ENCODE data around the gene RET.

Gene RET

DNA sequence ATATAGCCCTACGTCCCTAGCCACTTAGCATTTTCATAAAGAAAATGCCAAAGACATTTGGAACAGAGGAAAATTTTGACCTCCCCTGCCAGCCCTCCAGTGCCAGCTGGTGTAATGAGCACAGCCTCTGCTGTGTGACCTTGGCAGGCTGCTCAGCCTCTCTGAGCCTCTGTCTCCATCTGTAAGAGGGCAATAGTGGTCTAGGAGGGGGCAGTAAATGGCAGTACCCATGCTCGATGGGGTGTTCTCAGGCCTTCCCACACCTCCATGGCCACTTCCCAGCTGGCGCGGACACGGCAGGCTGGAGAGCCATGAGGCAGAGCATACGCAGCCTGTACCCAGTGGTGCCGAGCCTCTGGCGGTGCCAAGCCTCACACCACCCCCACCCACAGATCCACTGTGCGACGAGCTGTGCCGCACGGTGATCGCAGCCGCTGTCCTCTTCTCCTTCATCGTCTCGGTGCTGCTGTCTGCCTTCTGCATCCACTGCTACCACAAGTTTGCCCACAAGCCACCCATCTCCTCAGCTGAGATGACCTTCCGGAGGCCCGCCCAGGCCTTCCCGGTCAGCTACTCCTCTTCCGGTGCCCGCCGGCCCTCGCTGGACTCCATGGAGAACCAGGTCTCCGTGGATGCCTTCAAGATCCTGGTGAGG is 37.3 kb downstream of the RET start:
- Histone ChIP-seq H3K9me3 (ENCODE audit: control insufficient read depth in 1 of 2, low read length in 2 of 2) (no peaks in the 10 kb centered on the region), H3K36me3 (ENCODE audit: control insufficient read depth in 1 of 2, insufficient read depth in 2 of 2, low read length in 2 of 2) (no peaks in the 10 kb centered on the region), H3K9ac (ENCODE audit: low read depth in 1 of 2, low read length in 2 of 2) (no peak overlapping the region), H3K4me3 (ENCODE audit: low read depth in 1 of 2, low read length in 2 of 2) (no peak overlapping the region), H3K27ac (ENCODE audit: low read depth, low read length) (no peak overlapping the region), H3K27me3 (ENCODE audit: control insufficient read depth in 1 of 2, insufficient read depth in 2 of 2, low read length in 2 of 2) (no peaks in the 10 kb centered on the region), H3K4me1 (ENCODE audit: control insufficient read depth in 1 of 2, insufficient read depth in 2 of 2, low read length in 2 of 2) (no peaks in the 10 kb centered on the region)

DNA sequence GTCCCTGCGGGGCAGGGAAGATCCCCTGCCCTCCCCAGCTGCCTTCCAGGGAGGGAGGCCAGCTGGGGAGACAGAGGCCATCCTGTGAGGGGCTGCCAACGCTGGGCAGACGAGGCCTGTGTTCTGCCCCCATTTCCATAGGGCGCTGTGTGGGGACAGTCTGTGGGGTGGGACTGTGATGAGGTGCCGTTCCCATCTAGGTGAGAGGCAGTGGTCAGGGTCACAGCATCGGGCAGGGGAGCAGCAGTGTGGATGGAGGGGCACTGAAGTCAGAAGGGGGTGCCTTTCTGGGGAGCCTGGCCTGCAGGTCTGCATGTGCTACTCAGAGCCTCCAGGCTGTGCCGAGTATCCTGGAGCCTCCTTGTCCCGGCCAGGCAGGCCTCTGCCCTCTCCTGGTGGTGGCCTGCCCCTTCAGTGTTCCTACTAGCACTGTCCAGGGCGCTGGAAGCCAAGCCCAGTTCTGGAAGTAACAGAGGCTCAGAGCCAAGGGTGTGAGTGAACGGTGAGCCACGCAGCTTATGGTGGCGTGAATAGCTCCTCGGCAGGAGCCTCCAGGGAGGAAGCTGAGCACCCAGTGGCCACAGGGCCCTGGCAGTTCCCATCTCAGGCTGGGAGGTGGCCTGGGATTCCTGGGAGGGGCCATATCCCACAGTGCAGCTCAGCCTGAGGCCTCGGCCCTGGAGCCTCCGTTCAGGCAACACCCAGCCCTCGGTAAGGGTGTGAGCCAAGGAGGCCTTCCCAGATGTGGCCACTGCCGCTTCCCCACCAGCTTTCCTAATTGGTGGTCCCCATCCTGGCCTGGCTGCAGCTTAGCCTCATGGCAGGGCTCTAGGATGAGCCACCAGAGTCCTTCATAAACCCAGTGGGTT is 38.1 kb downstream of the RET start:
- H3K27me3 ChIP-seq (ENCODE audit: control insufficient read depth in 1 of 2, insufficient read depth in 2 of 2, low read length in 2 of 2) = no peaks in the 10 kb centered on the region
- H3K27ac ChIP-seq (ENCODE audit: low read depth, low read length) = no peak overlapping the region
- H3K4me1 ChIP-seq (ENCODE audit: control insufficient read depth in 1 of 2, insufficient read depth in 2 of 2, low read length in 2 of 2) = no peaks in the 10 kb centered on the region
- H3K9me3 ChIP-seq (ENCODE audit: control insufficient read depth in 1 of 2, low read length in 2 of 2) = no peaks in the 10 kb centered on the region
- H3K36me3 ChIP-seq (ENCODE audit: control insufficient read depth in 1 of 2, insufficient read depth in 2 of 2, low read length in 2 of 2) = no peaks in the 10 kb centered on the region
- H3K9ac ChIP-seq (ENCODE audit: low read depth in 1 of 2, low read length in 2 of 2) = no peak overlapping the region
- no peak overlapping the region for H3K4me3 ChIP-seq (ENCODE audit: low read depth in 1 of 2, low read length in 2 of 2)

DNA sequence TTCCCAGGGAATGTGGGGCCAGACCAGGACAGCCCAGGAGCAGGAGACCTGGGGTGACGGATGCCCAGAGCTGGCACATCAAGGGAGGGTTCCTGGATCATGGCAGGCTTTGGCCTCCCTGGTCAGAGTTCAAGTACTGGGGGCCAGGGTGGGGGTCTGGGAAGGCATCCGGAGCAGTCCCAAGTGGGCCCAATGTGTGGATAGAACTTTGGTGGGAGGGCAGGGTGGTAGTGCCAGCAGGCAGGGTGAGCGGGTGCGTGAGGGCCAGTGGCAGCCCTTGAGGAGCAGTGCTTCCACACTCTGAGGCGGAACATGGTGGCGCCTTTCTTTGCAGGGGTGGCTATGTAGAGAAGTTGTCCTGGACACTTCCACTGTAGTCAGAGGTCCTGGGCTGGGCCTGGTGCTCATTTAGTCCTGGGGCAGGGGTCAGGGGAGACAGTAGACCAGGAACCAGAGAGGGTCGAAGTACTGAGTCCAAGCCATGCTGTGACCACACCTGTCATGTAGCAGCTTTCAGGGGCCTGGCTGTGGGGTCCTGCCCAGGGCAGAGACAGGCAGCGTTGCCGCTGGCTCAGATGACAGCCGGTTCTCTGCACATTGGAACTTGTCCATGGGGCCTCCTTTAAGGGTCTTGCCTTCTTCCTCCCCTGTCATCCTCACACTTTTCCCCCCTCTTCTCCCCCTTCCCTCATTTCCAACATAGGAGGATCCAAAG is 39.2 kb downstream of the RET start:
- no peak overlapping the region for H3K27ac ChIP-seq (ENCODE audit: low read depth, low read length)
- no peak overlapping the region for H3K9ac ChIP-seq (ENCODE audit: low read depth in 1 of 2, low read length in 2 of 2)
- no peaks in the 10 kb centered on the region for H3K4me1 ChIP-seq (ENCODE audit: control insufficient read depth in 1 of 2, insufficient read depth in 2 of 2, low read length in 2 of 2)
- H3K27me3 ChIP-seq (ENCODE audit: control insufficient read depth in 1 of 2, insufficient read depth in 2 of 2, low read length in 2 of 2) = no peaks in the 10 kb centered on the region
- H3K9me3 ChIP-seq (ENCODE audit: control insufficient read depth in 1 of 2, low read length in 2 of 2) = no peaks in the 10 kb centered on the region
- H3K36me3 ChIP-seq (ENCODE audit: control insufficient read depth in 1 of 2, insufficient read depth in 2 of 2, low read length in 2 of 2) = no peaks in the 10 kb centered on the region
- H3K4me3 ChIP-seq (ENCODE audit: low read depth in 1 of 2, low read length in 2 of 2) = no peak overlapping the region

DNA sequence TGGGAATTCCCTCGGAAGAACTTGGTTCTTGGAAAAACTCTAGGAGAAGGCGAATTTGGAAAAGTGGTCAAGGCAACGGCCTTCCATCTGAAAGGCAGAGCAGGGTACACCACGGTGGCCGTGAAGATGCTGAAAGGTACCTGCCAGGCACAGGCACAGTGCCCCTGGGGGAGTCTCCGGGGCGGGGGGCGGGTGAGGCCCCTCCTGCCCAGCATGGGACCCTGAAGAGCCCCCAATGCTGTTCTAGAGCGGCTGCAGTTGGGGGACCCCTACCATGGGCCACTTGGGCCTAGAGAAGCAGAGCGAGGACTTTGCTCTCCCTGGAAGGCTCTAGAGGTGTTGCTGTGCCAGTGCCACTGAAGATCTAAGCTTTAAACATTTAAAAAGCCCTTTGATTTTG is 39.7 kb downstream of the RET start:
- H3K27me3 ChIP-seq (ENCODE audit: control insufficient read depth in 1 of 2, insufficient read depth in 2 of 2, low read length in 2 of 2) = no peaks in the 10 kb centered on the region
- H3K4me1 ChIP-seq (ENCODE audit: control insufficient read depth in 1 of 2, insufficient read depth in 2 of 2, low read length in 2 of 2) = peaks cover 2 to 4% of the 10 kb centered on the region in 2 donors
- H3K27ac ChIP-seq (ENCODE audit: low read depth, low read length) = no peak overlapping the region
- no peak overlapping the region for H3K4me3 ChIP-seq (ENCODE audit: low read depth in 1 of 2, low read length in 2 of 2)
- no peaks in the 10 kb centered on the region for H3K36me3 ChIP-seq (ENCODE audit: control insufficient read depth in 1 of 2, insufficient read depth in 2 of 2, low read length in 2 of 2)
- no peak overlapping the region for H3K9ac ChIP-seq (ENCODE audit: low read depth in 1 of 2, low read length in 2 of 2)
- no peaks in the 10 kb centered on the region for H3K9me3 ChIP-seq (ENCODE audit: control insufficient read depth in 1 of 2, low read length in 2 of 2)

DNA sequence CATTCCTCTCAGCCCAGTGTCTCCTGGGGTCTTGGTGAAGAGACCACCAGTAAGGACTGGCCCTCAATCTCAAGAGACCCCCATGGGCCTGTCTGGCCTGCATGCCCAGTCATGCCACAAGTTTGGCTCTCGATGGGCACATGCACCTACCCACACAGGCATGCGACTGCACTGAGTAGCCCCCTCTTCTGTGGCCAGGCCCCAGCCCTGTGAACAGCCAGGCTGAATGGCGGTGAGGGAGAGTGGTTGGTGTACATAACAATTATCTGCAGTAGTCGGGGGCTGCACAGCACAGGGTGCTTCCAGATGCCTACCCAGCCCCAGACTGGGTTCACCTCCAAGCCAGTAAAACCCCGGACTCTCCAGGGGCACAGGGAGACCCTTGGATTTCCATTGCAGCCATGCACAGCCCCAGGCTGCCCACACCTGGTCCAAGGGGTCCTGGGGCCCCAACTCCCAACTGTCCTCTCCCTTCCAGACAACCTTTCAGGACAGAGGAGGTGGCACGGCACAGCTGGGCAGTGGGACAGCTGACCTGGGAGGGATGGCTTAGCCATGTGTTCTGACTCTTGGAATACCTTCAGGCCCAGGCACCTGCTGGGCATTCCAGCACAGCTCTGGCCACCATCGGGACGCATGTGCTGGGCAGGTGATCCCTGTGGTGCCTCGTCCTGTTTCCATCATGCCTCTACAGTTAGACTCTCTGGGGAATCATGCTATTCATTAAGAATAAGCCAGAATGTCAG is 40.3 kb downstream of the RET start:
- Histone ChIP-seq H3K36me3 (ENCODE audit: control insufficient read depth in 1 of 2, insufficient read depth in 2 of 2, low read length in 2 of 2) (no peaks in the 10 kb centered on the region), H3K9me3 (ENCODE audit: control insufficient read depth in 1 of 2, low read length in 2 of 2) (no peaks in the 10 kb centered on the region), H3K4me1 (ENCODE audit: control insufficient read depth in 1 of 2, insufficient read depth in 2 of 2, low read length in 2 of 2) (peaks cover 5 to 6% of the 10 kb centered on the region in 2 donors), H3K27me3 (ENCODE audit: control insufficient read depth in 1 of 2, insufficient read depth in 2 of 2, low read length in 2 of 2) (no peaks in the 10 kb centered on the region), H3K27ac (ENCODE audit: low read depth, low read length) (no peak overlapping the region), H3K4me3 (ENCODE audit: low read depth in 1 of 2, low read length in 2 of 2) (no peak overlapping the region), H3K9ac (ENCODE audit: low read depth in 1 of 2, low read length in 2 of 2) (no peak overlapping the region)

DNA sequence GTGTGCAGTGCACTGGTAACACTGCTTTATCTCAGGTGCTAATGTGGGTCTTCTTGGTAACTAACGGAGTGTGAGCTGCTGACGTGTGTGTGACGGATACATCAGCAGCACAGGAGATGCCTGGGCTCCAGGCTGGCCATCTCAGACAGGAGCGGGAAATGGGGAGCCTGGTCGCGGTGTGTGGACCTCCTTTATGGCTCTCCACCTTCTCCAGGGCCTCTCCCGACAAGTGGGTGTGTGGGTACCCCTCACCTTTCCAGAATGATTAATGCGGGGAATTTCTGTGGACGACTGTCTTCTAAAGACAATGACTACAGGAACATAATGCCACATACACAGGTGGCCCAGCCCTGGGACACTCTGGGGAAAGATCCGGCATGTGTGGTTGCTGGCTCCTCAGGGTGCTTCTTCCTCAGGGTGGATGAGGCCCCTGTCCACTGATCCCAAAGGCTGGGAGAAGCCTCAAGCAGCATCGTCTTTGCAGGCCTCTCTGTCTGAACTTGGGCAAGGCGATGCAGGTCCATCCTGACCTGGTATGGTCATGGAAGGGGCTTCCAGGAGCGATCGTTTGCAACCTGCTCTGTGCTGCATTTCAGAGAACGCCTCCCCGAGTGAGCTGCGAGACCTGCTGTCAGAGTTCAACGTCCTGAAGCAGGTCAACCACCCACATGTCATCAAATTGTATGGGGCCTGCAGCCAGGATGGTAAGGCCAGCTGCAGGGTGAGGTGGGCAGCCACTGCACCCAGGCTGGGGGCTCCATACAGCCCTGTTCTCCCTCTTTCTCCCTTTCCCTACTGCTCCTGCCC is 41.1 kb downstream of the RET start:
- Histone ChIP-seq H3K27ac (ENCODE audit: low read depth, low read length) (no peak overlapping the region), H3K4me1 (ENCODE audit: control insufficient read depth in 1 of 2, insufficient read depth in 2 of 2, low read length in 2 of 2) (peaks cover 5 to 6% of the 10 kb centered on the region in 2 donors), H3K9me3 (ENCODE audit: control insufficient read depth in 1 of 2, low read length in 2 of 2) (no peaks in the 10 kb centered on the region), H3K36me3 (ENCODE audit: control insufficient read depth in 1 of 2, insufficient read depth in 2 of 2, low read length in 2 of 2) (no peaks in the 10 kb centered on the region), H3K9ac (ENCODE audit: low read depth in 1 of 2, low read length in 2 of 2) (no peak overlapping the region), H3K27me3 (ENCODE audit: control insufficient read depth in 1 of 2, insufficient read depth in 2 of 2, low read length in 2 of 2) (no peaks in the 10 kb centered on the region), H3K4me3 (ENCODE audit: low read depth in 1 of 2, low read length in 2 of 2) (no peak overlapping the region)

DNA sequence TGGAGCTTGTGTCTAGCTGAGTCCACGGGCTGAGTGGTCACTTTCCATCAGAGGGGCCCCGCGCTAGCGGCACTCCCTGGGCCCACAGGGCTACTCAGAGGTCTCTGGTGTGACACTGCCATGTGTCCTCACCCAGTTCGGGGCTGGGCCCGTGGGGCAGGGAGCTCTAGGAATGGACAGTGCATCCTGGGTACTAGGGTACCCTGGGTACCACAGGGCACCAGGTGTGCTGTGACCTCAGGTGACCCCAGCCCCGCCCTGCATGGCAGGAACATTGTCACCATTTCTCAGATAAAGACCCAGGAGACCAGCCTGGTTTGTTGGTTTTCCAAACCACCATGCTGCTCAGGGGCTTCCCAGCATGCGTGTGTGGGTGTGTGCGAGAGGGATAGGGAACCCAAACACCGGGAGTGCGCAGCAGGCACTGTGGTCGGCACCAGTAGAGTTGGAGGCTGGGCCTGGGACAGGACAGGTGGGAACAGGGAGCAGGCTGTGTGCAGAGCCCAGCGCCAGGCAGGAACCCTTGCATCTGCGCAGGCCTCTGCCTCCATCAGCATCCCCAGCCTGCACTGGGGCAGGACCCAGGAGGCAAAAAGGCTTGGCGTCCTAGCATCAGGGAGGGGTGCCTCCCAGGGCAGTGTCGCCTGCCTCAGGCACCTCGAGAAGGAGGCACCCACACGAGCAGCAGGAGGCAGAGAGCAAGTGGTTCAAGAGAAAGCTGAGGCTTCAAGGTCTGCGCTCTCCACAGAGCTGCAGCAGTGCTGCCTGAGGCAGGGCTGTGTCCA is 42.0 kb downstream of the RET start:
- no peaks in the 10 kb centered on the region for H3K27me3 ChIP-seq (ENCODE audit: control insufficient read depth in 1 of 2, insufficient read depth in 2 of 2, low read length in 2 of 2)
- H3K9me3 ChIP-seq (ENCODE audit: control insufficient read depth in 1 of 2, low read length in 2 of 2) = no peaks in the 10 kb centered on the region
- peaks cover 5 to 6% of the 10 kb centered on the region in 2 donors for H3K4me1 ChIP-seq (ENCODE audit: control insufficient read depth in 1 of 2, insufficient read depth in 2 of 2, low read length in 2 of 2)
- H3K9ac ChIP-seq (ENCODE audit: low read depth in 1 of 2, low read length in 2 of 2) = no peak overlapping the region
- H3K27ac ChIP-seq (ENCODE audit: low read depth, low read length) = no peak overlapping the region
- no peaks in the 10 kb centered on the region for H3K36me3 ChIP-seq (ENCODE audit: control insufficient read depth in 1 of 2, insufficient read depth in 2 of 2, low read length in 2 of 2)
- no peak overlapping the region for H3K4me3 ChIP-seq (ENCODE audit: low read depth in 1 of 2, low read length in 2 of 2)

DNA sequence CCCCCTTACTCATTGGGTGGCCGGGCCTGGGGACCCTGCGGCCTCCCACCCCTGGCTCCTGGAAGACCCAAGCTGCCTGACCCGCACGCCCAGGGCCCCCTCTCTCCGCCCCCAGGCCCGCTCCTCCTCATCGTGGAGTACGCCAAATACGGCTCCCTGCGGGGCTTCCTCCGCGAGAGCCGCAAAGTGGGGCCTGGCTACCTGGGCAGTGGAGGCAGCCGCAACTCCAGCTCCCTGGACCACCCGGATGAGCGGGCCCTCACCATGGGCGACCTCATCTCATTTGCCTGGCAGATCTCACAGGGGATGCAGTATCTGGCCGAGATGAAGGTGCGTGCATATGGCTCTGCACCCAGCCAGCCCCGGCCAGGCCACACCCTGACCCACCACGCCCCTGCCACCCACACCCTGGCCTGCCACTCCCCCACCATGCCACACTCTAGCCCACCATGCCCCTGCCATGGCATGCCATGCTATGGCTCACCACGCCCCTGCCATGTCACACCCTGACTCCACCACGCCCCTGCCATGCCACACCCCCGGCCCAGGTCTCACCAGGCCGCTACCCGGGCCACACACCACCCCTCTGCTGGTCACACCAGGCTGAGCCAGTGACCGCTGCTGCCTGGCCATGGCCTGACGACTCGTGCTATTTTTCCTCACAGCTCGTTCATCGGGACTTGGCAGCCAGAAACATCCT is 42.7 kb downstream of the RET start:
- peaks cover 5 to 6% of the 10 kb centered on the region in 2 donors for H3K4me1 ChIP-seq (ENCODE audit: control insufficient read depth in 1 of 2, insufficient read depth in 2 of 2, low read length in 2 of 2)
- H3K9me3 ChIP-seq (ENCODE audit: control insufficient read depth in 1 of 2, low read length in 2 of 2) = no peaks in the 10 kb centered on the region
- no peaks in the 10 kb centered on the region for H3K36me3 ChIP-seq (ENCODE audit: control insufficient read depth in 1 of 2, insufficient read depth in 2 of 2, low read length in 2 of 2)
- H3K27ac ChIP-seq (ENCODE audit: low read depth, low read length) = no peak overlapping the region
- H3K27me3 ChIP-seq (ENCODE audit: control insufficient read depth in 1 of 2, insufficient read depth in 2 of 2, low read length in 2 of 2) = no peaks in the 10 kb centered on the region
- H3K4me3 ChIP-seq (ENCODE audit: low read depth in 1 of 2, low read length in 2 of 2) = no peak overlapping the region
- no peak overlapping the region for H3K9ac ChIP-seq (ENCODE audit: low read depth in 1 of 2, low read length in 2 of 2)
